ENCODE results near the gene ZBTB20. TPM values are rescaled to one million over a fixed set of nuclear protein-coding genes. Genes with fewer than 3 reads are reported as not detected.

ZBTB20 gene
- polyA plus RNA-seq, 4 donors: 0.27 to 2.2 (median 1.3) TPM

GRCh38 chr3:114563720-114564119 is 583.4 kb downstream of the ZBTB20 start:
- DNase-seq: no peak
- no peak overlapping the region for H3K4me3 ChIP-seq (ENCODE audit: low read depth in 1 of 3, low read length in 3 of 3)
- WGBS, 3 donors: 98 to 99% (median 98%) methylated on average over 2 of the region's 2 CpGs
- H3K9me3 ChIP-seq (ENCODE audit: control insufficient read depth in 2 of 2, insufficient read depth in 1 of 2, low read depth in 1 of 2, low read length in 1 of 2): no peaks in the 10 kb centered on the region
- no peaks in the 10 kb centered on the region for H3K36me3 ChIP-seq (ENCODE audit: control insufficient read depth in 3 of 3, insufficient read depth in 2 of 3, low read depth in 1 of 3, low read length in 3 of 3)
- H3K4me1 ChIP-seq (ENCODE audit: control insufficient read depth in 3 of 3, insufficient read depth in 2 of 3, low read depth in 1 of 3, low read length in 2 of 3): peaks cover 0 to 12% (median 3%) of the 10 kb centered on the region in 3 donors
- no peak overlapping the region for H3K27ac ChIP-seq (ENCODE audit: low read depth in 1 of 3, low read length in 2 of 3)
- H3K27me3 ChIP-seq (ENCODE audit: control insufficient read depth in 3 of 3, insufficient read depth in 3 of 3, low read length in 3 of 3): no peaks in the 10 kb centered on the region
- no peak for FAIRE-seq

GRCh38 chr3:114562557-114562956 is 584.5 kb downstream of the ZBTB20 start:
- Histone ChIP-seq H3K27ac (ENCODE audit: low read depth in 1 of 3, low read length in 2 of 3) (no peak overlapping the region), H3K9me3 (ENCODE audit: control insufficient read depth in 2 of 2, insufficient read depth in 1 of 2, low read depth in 1 of 2, low read length in 1 of 2) (no peaks in the 10 kb centered on the region), H3K36me3 (ENCODE audit: control insufficient read depth in 3 of 3, insufficient read depth in 2 of 3, low read depth in 1 of 3, low read length in 3 of 3) (no peaks in the 10 kb centered on the region), H3K27me3 (ENCODE audit: control insufficient read depth in 3 of 3, insufficient read depth in 3 of 3, low read length in 3 of 3) (no peaks in the 10 kb centered on the region), H3K4me1 (ENCODE audit: control insufficient read depth in 3 of 3, insufficient read depth in 2 of 3, low read depth in 1 of 3, low read length in 2 of 3) (peaks cover 0 to 10% (median 0%) of the 10 kb centered on the region in 3 donors), H3K4me3 (ENCODE audit: low read depth in 1 of 3, low read length in 3 of 3) (no peak overlapping the region)
- FAIRE-seq: no peak
- no peak for DNase-seq
- WGBS, 3 donors: 67 to 76% (median 69%) methylated on average over 2 of the region's 2 CpGs

- WGBS, 3 donors: 72 to 81% (median 74%) methylated on average over 4 of the region's 4 CpGs
- H3K4me3 ChIP-seq (ENCODE audit: low read depth in 1 of 3, low read length in 3 of 3): no peak overlapping the region
- H3K9me3 ChIP-seq (ENCODE audit: control insufficient read depth in 2 of 2, insufficient read depth in 1 of 2, low read depth in 1 of 2, low read length in 1 of 2): no peaks in the 10 kb centered on the region
- no peaks in the 10 kb centered on the region for H3K27me3 ChIP-seq (ENCODE audit: control insufficient read depth in 3 of 3, insufficient read depth in 3 of 3, low read length in 3 of 3)
- H3K27ac ChIP-seq (ENCODE audit: low read depth in 1 of 3, low read length in 2 of 3): no peak overlapping the region
- no peaks in the 10 kb centered on the region for H3K36me3 ChIP-seq (ENCODE audit: control insufficient read depth in 3 of 3, insufficient read depth in 2 of 3, low read depth in 1 of 3, low read length in 3 of 3)
- no peak for DNase-seq
- no peak for FAIRE-seq
- no peaks in the 10 kb centered on the region for H3K4me1 ChIP-seq (ENCODE audit: control insufficient read depth in 3 of 3, insufficient read depth in 2 of 3, low read depth in 1 of 3, low read length in 2 of 3)
Measured at GRCh38 chr3:114558271-114558670, 588.8 kb downstream of the ZBTB20 start.

GRCh38 chr3:114557791-114558190 is 589.3 kb downstream of the ZBTB20 start:
- no peak for FAIRE-seq

GRCh38 chr3:114556657-114557213 is 590.4 kb downstream of the ZBTB20 start:
- Histone ChIP-seq H3K4me1 (ENCODE audit: control insufficient read depth in 3 of 3, insufficient read depth in 2 of 3, low read depth in 1 of 3, low read length in 2 of 3) (no peaks in the 10 kb centered on the region), H3K4me3 (ENCODE audit: low read depth in 1 of 3, low read length in 3 of 3) (no peak overlapping the region), H3K27me3 (ENCODE audit: control insufficient read depth in 3 of 3, insufficient read depth in 3 of 3, low read length in 3 of 3) (no peaks in the 10 kb centered on the region), H3K36me3 (ENCODE audit: control insufficient read depth in 3 of 3, insufficient read depth in 2 of 3, low read depth in 1 of 3, low read length in 3 of 3) (no peaks in the 10 kb centered on the region), H3K9me3 (ENCODE audit: control insufficient read depth in 2 of 2, insufficient read depth in 1 of 2, low read depth in 1 of 2, low read length in 1 of 2) (no peaks in the 10 kb centered on the region), H3K27ac (ENCODE audit: low read depth in 1 of 3, low read length in 2 of 3) (no peak overlapping the region)
- WGBS, 3 donors: 91 to 100% (median 94%) methylated on average over 1 of the region's 1 CpG
- DNase-seq (no peak), FAIRE-seq (no peak)

More at GRCh38 chr3:114557791-114558190, 589.3 kb downstream of the ZBTB20 start:
- DNase-seq: no peak
- no peaks in the 10 kb centered on the region for H3K27me3 ChIP-seq (ENCODE audit: control insufficient read depth in 3 of 3, insufficient read depth in 3 of 3, low read length in 3 of 3)
- no peak overlapping the region for H3K4me3 ChIP-seq (ENCODE audit: low read depth in 1 of 3, low read length in 3 of 3)
- H3K36me3 ChIP-seq (ENCODE audit: control insufficient read depth in 3 of 3, insufficient read depth in 2 of 3, low read depth in 1 of 3, low read length in 3 of 3): no peaks in the 10 kb centered on the region
- no peaks in the 10 kb centered on the region for H3K9me3 ChIP-seq (ENCODE audit: control insufficient read depth in 2 of 2, insufficient read depth in 1 of 2, low read depth in 1 of 2, low read length in 1 of 2)
- H3K27ac ChIP-seq (ENCODE audit: low read depth in 1 of 3, low read length in 2 of 3): no peak overlapping the region
- no peaks in the 10 kb centered on the region for H3K4me1 ChIP-seq (ENCODE audit: control insufficient read depth in 3 of 3, insufficient read depth in 2 of 3, low read depth in 1 of 3, low read length in 2 of 3)

GRCh38 chr3:114554731-114555130 is 592.4 kb downstream of the ZBTB20 start:
- Histone ChIP-seq H3K27ac (ENCODE audit: low read depth in 1 of 3, low read length in 2 of 3) (no peak overlapping the region), H3K36me3 (ENCODE audit: control insufficient read depth in 3 of 3, insufficient read depth in 2 of 3, low read depth in 1 of 3, low read length in 3 of 3) (no peaks in the 10 kb centered on the region), H3K4me3 (ENCODE audit: low read depth in 1 of 3, low read length in 3 of 3) (no peak overlapping the region), H3K9me3 (ENCODE audit: control insufficient read depth in 2 of 2, insufficient read depth in 1 of 2, low read depth in 1 of 2, low read length in 1 of 2) (no peaks in the 10 kb centered on the region), H3K27me3 (ENCODE audit: control insufficient read depth in 3 of 3, insufficient read depth in 3 of 3, low read length in 3 of 3) (no peaks in the 10 kb centered on the region), H3K4me1 (ENCODE audit: control insufficient read depth in 3 of 3, insufficient read depth in 2 of 3, low read depth in 1 of 3, low read length in 2 of 3) (no peaks in the 10 kb centered on the region)
- DNase-seq (no peak), FAIRE-seq (no peak)
- 52 to 84% (median 82%) methylated on average over 1 of the region's 1 CpG for WGBS, 3 donors

- FAIRE-seq (no peak), DNase-seq (no peak)
- no peak overlapping the region for H3K27ac ChIP-seq (ENCODE audit: low read depth in 1 of 3, low read length in 2 of 3)
- 84 to 94% (median 88%) methylated on average over 3 of the region's 3 CpGs for WGBS, 3 donors
- no peaks in the 10 kb centered on the region for H3K9me3 ChIP-seq (ENCODE audit: control insufficient read depth in 2 of 2, insufficient read depth in 1 of 2, low read depth in 1 of 2, low read length in 1 of 2)
- no peaks in the 10 kb centered on the region for H3K4me1 ChIP-seq (ENCODE audit: control insufficient read depth in 3 of 3, insufficient read depth in 2 of 3, low read depth in 1 of 3, low read length in 2 of 3)
- H3K4me3 ChIP-seq (ENCODE audit: low read depth in 1 of 3, low read length in 3 of 3): no peak overlapping the region
- no peaks in the 10 kb centered on the region for H3K27me3 ChIP-seq (ENCODE audit: control insufficient read depth in 3 of 3, insufficient read depth in 3 of 3, low read length in 3 of 3)
- H3K36me3 ChIP-seq (ENCODE audit: control insufficient read depth in 3 of 3, insufficient read depth in 2 of 3, low read depth in 1 of 3, low read length in 3 of 3): no peaks in the 10 kb centered on the region
Measured at GRCh38 chr3:114553949-114554593, 593.0 kb downstream of the ZBTB20 start.

- H3K4me1 ChIP-seq (ENCODE audit: control insufficient read depth in 3 of 3, insufficient read depth in 2 of 3, low read depth in 1 of 3, low read length in 2 of 3): no peaks in the 10 kb centered on the region
- no peak for DNase-seq
- H3K4me3 ChIP-seq (ENCODE audit: low read depth in 1 of 3, low read length in 3 of 3): no peak overlapping the region
- H3K36me3 ChIP-seq (ENCODE audit: control insufficient read depth in 3 of 3, insufficient read depth in 2 of 3, low read depth in 1 of 3, low read length in 3 of 3): no peaks in the 10 kb centered on the region
- H3K27ac ChIP-seq (ENCODE audit: low read depth in 1 of 3, low read length in 2 of 3): no peak overlapping the region
- H3K9me3 ChIP-seq (ENCODE audit: control insufficient read depth in 2 of 2, insufficient read depth in 1 of 2, low read depth in 1 of 2, low read length in 1 of 2): no peaks in the 10 kb centered on the region
- 90 to 96% (median 96%) methylated on average over 1 of the region's 1 CpG for WGBS, 3 donors
- FAIRE-seq: no peak
- H3K27me3 ChIP-seq (ENCODE audit: control insufficient read depth in 3 of 3, insufficient read depth in 3 of 3, low read length in 3 of 3): no peaks in the 10 kb centered on the region
Measured at GRCh38 chr3:114552527-114552812, 594.6 kb downstream of the ZBTB20 start.
